Measurements from ENCODE around the gene KCTD11. TPM values are rescaled to one million over a fixed set of nuclear protein-coding genes. Genes with fewer than 3 reads are reported as not detected.

KCTD11 gene
- total RNA-seq, 1 experiment from 2014 or later, result 5.3 TPM

DNA sequence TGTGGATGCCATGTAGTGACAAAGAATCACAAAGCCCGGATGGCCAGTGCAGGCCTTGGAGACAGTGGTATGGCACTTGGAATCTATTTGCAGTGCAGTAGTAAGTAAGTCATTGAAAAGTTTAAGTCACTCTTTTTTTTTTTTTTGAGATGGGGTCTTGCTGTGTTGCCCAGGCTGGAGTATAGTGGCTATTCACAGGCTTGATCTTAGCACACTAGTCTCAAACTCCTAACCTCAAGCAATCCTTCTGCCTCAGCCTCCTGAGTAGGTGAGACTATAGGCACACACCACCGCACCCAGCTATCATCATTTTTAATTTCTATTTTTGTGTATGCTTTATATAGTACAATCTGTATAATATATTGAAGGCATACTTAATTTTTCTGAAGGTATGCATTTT is 46.6 kb downstream of the KCTD11 start:
- H4K20me1 ChIP-seq (ENCODE audit: control insufficient read depth, insufficient read depth, insufficient read length), result no peaks in the 10 kb centered on the region
- DNase-seq, result no peak
- peaks cover 11% of the 10 kb centered on the region for H3K23me2 ChIP-seq (ENCODE audit: insufficient read length, low read depth, low read length, poor library complexity, severe bottlenecking)
- H3K79me1 ChIP-seq (ENCODE audit: insufficient read depth, low read depth, low read length, poor library complexity, severe bottlenecking), result no peaks in the 10 kb centered on the region
- peaks cover 2% of the 10 kb centered on the region; the same call in 1 of the 2 replicates for H3K4me1 ChIP-seq (ENCODE audit: insufficient read depth, low read length)
- no peaks in the 10 kb centered on the region for H3K27me3 ChIP-seq (ENCODE audit: insufficient read depth, low read length)
- no peak overlapping the region for H2BK5ac ChIP-seq (ENCODE audit: insufficient read length, low read length)
- H2BK120ac ChIP-seq (ENCODE audit: low read depth, low read length, poor library complexity, severe bottlenecking), result no peak overlapping the region
- H3K27ac ChIP-seq (ENCODE audit: insufficient read length, low read depth, low read length), result no peak overlapping the region
- H3K9me3 ChIP-seq (ENCODE audit: control insufficient read depth, low read depth, low read length), result no peaks in the 10 kb centered on the region
- no peaks in the 10 kb centered on the region for H3K79me2 ChIP-seq (ENCODE audit: insufficient read depth, low read length)
- H3K23ac ChIP-seq (ENCODE audit: insufficient read length, low read depth, low read length), result no peak overlapping the region
- Mint-ChIP-seq H3K27me3 (ENCODE audit: low read depth) (peaks cover 2% of the 10 kb centered on the region), H3K4me1 (peaks cover 13 to 17% of the 10 kb centered on the region in 2 experiments), H3K4me3 (peak overlapping the region in 1 of 2 experiments; percentile 23; a peak in 1 of 5 replicates), H3K27ac (no peak overlapping the region), H3K36me3 (ENCODE audit: insufficient read depth in 1 of 3, low read depth in 3 of 3) (peaks cover 3 to 11% (median 4%) of the 10 kb centered on the region in 3 experiments; a peak in 5 of 7 replicates), H3K9me3 (no peaks in the 10 kb centered on the region)
- no peak overlapping the region for H3K18ac ChIP-seq (ENCODE audit: insufficient read length, low read depth, low read length)
- no CpG with 5 or more reads among the region's 2 CpGs for WGBS (ENCODE audit: extremely low coverage, insufficient read length, low lambda C conversion rate)
- H4K91ac ChIP-seq (ENCODE audit: insufficient read length, low read depth, low read length), result no peak overlapping the region
- TF ChIP-seq, protein P1, sequence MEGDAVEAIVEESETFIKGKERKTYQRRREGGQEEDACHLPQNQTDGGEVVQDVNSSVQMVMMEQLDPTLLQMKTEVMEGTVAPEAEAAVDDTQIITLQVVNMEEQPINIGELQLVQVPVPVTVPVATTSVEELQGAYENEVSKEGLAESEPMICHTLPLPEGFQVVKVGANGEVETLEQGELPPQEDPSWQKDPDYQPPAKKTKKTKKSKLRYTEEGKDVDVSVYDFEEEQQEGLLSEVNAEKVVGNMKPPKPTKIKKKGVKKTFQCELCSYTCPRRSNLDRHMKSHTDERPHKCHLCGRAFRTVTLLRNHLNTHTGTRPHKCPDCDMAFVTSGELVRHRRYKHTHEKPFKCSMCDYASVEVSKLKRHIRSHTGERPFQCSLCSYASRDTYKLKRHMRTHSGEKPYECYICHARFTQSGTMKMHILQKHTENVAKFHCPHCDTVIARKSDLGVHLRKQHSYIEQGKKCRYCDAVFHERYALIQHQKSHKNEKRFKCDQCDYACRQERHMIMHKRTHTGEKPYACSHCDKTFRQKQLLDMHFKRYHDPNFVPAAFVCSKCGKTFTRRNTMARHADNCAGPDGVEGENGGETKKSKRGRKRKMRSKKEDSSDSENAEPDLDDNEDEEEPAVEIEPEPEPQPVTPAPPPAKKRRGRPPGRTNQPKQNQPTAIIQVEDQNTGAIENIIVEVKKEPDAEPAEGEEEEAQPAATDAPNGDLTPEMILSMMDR (conservative IDR thresholded peaks at IDR 0.05), result no peak
- H4K8ac ChIP-seq (replicated peaks; ENCODE audit: insufficient read length, low read depth, low read length), result no peak overlapping the region
- H2AK5ac ChIP-seq (ENCODE audit: insufficient read length, low read length), result no peak overlapping the region
- H3T11ph ChIP-seq (ENCODE audit: low read length), result no peak overlapping the region
- no peak overlapping the region for H2AFZ ChIP-seq (ENCODE audit: low read length)
- no peak overlapping the region for H3K9ac ChIP-seq (ENCODE audit: extremely low read depth, insufficient read length, low read length)
- H3K56ac ChIP-seq (ENCODE audit: insufficient read length, low read depth, low read length), result no peak overlapping the region
- no peak overlapping the region for H3K4me2 ChIP-seq (ENCODE audit: insufficient read depth, insufficient read length, low read length)
- H3K4ac ChIP-seq (ENCODE audit: low read depth, low read length), result no peak overlapping the region
- no peak overlapping the region for H2BK12ac ChIP-seq (ENCODE audit: insufficient read length, low read depth, low read length)
- H2BK15ac ChIP-seq (ENCODE audit: low read depth, low read length), result no peak overlapping the region
- H3K14ac ChIP-seq (ENCODE audit: insufficient read depth, low read length), result no peak overlapping the region
- no peak overlapping the region for H4K5ac ChIP-seq (ENCODE audit: insufficient read length, low read depth, low read length)
- H2BK20ac ChIP-seq (ENCODE audit: low read depth, low read length, poor library complexity, severe bottlenecking), result no peak overlapping the region

All from H9 (cell line).